HG02571 (cell line): ENCODE measurements around the gene TRAF4.
"Not testable (repeated sequence)": the region's sequence is repeated elsewhere in the genome, so short reads cannot be mapped to it uniquely, and the experiment has no call there.

Experiments used
- ATAC-seq: cut with Tn5 transposase; IDR thresholded peaks from one replicate; pipeline ENCODE4 v1.9.1; 2021; ENCODE audit warnings: mild to moderate bottlenecking, moderate library complexity; ENCODE audit not compliant: unreplicated experiment

TRAF4 gene

GRCh38 chr17:28714281-28714680 lies 29.5 kb upstream of the TRAF4 start:
- ATAC-seq, result no peak

GRCh38 chr17:28715217-28715616 lies 28.6 kb upstream of the TRAF4 start:
- no peak for ATAC-seq

DNA sequence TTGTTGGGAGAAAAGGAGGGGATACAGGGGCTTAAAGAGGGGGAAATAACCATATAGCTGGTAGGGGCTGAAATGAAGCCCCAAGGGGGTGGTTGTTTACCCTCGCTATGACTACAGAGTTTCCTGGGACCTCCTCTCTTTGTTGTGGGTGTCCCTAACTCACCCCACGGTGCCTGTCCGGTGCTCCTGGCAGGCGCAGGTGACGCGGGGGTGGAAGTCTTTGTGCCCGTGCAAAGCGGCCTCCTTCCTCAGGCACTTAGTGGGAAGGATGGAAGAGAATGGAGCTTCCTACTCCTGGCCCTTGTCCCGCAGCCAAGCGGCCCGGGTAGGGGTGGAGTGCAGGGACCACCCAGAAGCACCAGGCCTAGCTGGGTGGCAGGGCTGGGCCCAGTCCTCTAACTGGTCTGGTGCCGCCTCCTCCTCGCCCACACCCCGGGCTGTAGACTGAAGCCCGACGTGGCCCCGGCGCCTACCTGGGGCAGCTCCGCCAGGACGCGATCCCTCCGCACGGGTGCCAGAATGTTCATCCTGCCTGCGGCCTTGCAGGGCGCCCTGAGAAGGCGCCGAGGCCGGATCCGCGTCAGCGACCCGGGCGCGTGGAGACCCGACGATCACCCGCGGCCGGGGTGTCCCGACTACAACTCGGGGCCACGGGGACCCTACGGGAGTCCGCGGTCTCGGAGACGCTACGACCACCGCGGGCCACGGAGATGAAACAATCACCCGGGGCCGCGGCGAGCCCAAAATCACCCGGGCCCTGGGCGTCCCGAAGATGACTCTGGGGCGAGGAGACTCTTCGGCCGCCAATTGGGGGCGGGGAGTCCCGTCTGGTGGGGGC lies 26.9 kb upstream of the TRAF4 start:
- no peak for ATAC-seq

DNA sequence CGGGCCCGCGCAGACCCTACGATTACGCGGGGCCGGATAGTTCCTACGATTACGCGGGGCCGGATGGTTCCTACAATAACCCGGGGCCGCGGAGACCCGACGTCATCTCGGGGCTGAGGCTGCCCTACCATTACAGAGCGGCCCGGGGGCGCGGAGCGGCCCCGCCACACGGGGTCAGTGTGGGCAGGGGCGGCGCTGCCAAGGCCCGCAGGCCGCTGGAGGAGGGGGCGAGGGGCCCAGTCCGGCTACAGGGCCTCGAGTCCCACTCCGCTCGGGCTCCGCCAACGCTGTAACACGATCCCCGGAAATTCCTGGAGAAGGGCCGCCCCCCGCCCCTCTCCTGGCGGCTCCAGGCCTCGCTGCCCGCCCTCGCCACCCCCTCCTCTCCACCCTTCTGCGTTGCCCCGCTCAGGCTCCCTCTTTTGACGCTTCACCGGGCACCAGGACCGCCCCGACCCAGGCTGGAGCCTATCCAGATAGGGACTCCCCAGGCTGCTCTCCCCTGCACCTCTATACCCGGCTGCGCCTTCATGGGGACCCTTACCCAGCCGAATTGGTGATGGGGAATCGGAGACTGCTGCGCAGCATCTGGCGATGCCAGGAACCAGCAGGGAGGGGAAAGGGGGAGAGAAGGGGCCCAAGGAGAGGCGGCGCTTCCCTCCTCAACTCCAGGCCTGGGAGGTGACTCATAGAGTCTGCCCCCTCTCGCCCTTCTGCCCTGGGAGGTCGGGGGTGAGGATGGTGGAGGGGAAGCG lies 26.1 kb upstream of the TRAF4 start, which contains the start of gene RAB34:
Gene RAB34, minus strand, starts transcription at position 291 of the 755 bp plus-strand sequence. CDS start 602 bp downstream, outside the sequence.
- ATAC-seq, result no peak

- no peak for ATAC-seq
Measured at GRCh38 chr17:28718333-28719020, 25.3 kb upstream of the TRAF4 start.

DNA sequence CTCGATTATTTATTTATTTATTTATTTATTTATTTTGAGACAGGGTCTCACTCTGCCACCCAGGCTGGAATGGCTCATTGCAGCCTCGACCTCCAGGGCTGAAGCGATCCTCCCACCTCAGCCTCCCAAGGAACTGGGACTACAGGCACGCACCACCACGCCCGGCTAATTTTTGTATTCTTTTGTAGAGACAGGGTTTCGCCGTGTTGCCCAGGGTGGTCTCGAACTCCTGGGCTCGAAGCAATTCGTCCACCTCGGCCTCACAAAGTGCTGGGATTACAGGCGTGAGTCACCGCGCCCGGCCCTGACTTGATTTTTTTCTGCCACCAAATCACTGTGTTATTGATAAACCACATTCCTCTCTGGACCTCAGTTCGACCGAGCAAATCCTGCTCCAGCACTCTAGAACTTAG lies 24.8 kb upstream of the TRAF4 start:
- ATAC-seq, result no peak

DNA sequence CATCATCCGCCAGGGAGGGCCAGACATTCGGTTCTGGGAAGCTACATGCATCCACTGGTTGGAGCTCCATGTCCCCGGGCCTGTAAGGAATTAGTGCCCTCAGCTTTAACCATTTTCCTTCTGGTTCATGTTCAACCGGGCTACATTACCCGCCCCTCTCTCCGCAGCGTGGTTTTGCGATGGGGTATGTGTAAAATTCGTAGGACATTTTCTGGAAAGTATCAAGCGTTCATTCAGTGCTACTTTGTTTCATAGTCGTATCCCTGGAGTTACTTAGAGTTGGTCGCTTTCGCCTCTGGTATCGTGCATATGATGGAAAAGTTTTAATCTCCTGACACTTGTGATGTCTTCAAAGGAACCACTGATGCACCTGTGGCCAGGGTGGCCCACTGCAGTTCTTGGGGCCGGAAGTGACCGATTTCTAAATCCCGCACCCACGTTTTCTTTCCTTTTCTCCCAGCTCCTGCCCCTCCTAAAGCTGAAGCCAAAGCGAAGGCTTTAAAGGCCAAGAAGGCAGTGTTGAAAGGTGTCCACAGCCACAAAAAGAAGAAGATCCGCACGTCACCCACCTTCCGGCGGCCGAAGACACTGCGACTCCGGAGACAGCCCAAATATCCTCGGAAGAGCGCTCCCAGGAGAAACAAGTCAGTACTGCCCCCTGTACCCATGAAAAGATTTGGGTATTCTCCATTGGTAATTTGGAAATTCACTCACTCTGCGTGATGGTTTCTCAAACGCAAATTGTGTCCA lies 23.4 kb upstream of the TRAF4 start:
- ATAC-seq, result no peak

DNA sequence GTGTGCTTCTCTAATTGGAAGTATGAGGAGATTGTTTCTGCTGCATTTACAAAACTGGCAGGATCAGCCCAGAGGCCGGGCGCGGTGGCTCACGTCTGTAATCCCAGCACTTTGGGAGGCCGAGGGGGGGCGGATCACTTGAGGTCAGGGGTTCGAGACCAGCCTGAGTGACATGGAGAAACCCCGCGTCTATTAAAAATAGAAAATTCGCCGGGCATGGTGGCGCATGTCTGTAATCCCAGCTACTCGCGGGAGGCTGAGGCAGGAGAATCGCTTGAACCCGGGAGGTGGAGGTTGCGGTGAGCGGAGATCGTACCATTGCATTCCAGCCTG lies 22.8 kb upstream of the TRAF4 start:
- not testable (repeated sequence) for ATAC-seq

- ATAC-seq, result no peak
Measured at GRCh38 chr17:28722417-28723158, 21.2 kb upstream of the TRAF4 start.

DNA sequence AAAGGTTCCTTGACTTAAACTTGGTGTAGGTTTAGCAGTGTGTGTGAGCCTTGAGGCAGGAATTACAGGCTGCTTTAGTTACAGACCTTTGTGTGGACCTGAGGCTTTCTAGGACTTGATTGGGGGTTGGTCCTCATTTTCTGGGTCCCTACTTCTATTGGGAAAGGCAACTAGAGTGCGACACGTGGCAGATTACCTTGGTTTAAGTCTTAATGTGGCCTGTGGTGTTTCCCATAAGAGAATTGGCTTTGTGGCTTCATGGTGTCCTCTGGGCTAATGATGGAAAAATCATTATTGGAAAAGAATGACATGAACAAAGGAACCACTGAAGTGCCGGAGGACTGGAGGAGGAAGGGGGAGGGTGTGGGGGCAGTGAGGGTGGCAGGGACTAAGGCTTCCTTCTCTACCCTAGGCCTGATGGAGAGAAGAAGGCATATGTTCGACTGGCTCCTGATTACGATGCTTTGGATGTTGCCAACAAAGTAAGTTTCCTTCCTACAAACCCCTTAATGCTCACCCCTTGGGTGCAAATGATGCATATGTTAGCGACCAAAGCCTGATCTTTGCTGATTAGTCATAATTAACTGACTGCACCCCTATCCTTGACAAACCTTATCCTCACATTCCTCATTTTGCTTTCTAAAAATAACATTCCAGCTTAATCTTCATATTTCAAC lies 20.5 kb upstream of the TRAF4 start:
- no peak for ATAC-seq

GRCh38 chr17:28723836-28724499 lies 19.8 kb upstream of the TRAF4 start:
- ATAC-seq, result not testable (repeated sequence)

GRCh38 chr17:28724500-28725165 lies 19.2 kb upstream of the TRAF4 start:
- no peak for ATAC-seq

DNA sequence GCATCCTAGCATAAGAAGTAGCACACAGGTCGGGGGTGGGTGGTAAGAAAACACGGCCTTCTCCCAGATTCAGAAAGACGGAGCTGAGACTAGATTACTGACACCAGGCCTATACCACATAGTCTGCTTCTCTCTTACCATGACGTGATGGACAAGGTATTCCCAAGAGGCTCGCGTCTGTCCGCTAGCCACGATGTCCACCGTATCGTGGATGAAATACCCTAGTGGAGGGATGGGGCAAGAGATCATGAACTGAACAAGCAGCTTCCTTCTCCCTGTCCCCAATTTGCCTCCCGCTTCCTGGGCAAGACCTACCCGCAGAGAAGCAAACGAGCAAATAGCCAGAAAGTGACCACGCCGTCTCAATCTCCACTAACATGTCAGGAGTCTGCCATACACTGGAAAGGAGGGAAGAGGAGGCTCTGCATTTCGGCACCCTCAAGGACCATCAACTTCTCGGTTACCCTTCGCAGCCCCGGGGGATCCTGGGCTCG lies 18.6 kb upstream of the TRAF4 start:
- no peak for ATAC-seq

- peak; percentile 3 for ATAC-seq
Measured at GRCh38 chr17:28725660-28726225, 18.1 kb upstream of the TRAF4 start.

GRCh38 chr17:28726226-28726626 lies 17.6 kb upstream of the TRAF4 start, which contains the start of gene TLCD1:
Gene TLCD1 (minus strand): TSS chr17:28726233. CDS start chr17:28726097, 136 bp downstream.
- ATAC-seq, result peak; percentile 17

DNA sequence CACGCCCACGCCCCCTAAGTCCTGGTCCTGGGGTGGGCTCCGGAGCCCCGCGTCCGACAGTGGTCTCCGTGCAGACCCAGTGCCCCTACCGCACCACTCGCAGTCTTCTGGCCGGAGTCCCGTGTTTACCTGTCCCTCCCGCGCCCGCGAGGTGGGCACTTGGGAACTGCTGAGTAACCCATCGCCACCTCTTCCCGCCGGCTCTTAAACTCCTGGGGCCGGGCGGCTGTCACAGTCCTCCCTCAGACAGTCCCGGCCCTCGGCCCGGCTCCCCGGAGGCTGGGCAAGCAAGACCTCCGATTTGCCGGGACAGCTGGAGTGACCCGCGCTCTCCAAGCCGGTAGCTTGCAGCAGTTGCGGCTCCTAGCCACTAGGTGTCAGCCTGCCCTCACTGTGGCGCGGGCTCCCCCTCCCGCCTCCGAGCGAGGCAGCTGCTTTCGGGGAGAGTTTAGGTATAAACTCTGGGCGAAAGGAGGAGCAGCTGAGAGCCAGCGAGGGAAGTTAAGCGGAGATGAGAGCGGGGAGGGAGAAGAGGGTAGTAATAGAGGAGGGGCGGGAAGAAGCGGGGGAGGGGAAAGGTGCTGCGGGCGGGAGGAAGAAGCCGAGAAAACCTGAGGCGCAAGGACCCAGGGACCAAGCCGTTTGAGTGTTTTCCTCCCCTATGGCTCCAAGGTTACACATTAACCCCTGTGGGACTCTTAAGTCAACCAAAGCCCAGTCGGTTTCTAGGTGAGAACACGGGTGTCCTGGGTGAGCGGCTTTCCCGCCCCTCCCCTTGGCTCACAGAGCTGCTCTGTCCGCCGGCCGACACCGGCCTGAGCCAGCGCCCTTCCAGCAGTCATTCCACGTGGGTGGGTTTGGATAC lies 17.0 kb upstream of the TRAF4 start:
- peak; percentile 34 for ATAC-seq
